T-cell (primary cell): ENCODE measurements around the gene TTYH2. TPM values are rescaled to one million over a fixed set of nuclear protein-coding genes. Genes with fewer than 3 reads are reported as not detected.
"Not testable (repeated sequence)": the region's sequence is repeated elsewhere in the genome, so short reads cannot be mapped to it uniquely, and the experiment has no call there.

Experiments used
- ATAC-seq, 4 experiments: fragments of 200-7000 bp in 3 of 4; fragments of 150-1000 bp in 1 of 4; cut with Tn5 transposase; replicated peaks in 1 of 4; 1 replicate in 3 of 4; 2 replicates in 1 of 4; pipeline ENCODE4 v1.10.0; 2021; ENCODE audit warnings: moderate library complexity in 3 of 4, mild to moderate bottlenecking in 2 of 4, moderate number of reproducible peaks in 1 of 4
- CTCF ChIA-PET, 2 donors: fragments of 300-600 bp; sonication (Branson Sonifier 250); formaldehyde crosslinking; loops; one replicate each; lab custom pipeline; 2022; ENCODE audit warnings: antibody characterized with exemption in 2 of 2; lab: Charles Lee
- POLR2A ChIA-PET, 2 donors: fragments of 300-600 bp; sonication (Branson Sonifier 250); formaldehyde crosslinking; loops; one replicate each; lab custom pipeline; 2022; ENCODE audit warnings: antibody characterized with exemption in 2 of 2; lab: Charles Lee
- DNase-seq, 35 experiments: peaks; one replicate each; pipeline versions ENCODE4 v3.0.0 to v3.0.0-alpha.2; 2013 to 2023
- H3K27ac ChIP-seq: one replicate; pipeline ENCODE4 v1.5.1; 2013; ENCODE audit warnings: low read length
- H3K27me3 ChIP-seq, 2 experiments: replicated peaks in 1 of 2; 1 replicate in 1 of 2; 2 replicates in 1 of 2; pipeline versions ENCODE4 v1.6.1 to v1.7.0; 2013; ENCODE audit warnings: low read length in 1 of 2, mixed read lengths in 1 of 2; ENCODE audit not compliant: control insufficient read depth in 2 of 2, insufficient read depth in 2 of 2; ENCODE audit errors: extremely low read depth in 1 of 2
- H3K36me3 ChIP-seq, 2 donors: 1 replicate in 1 of 2; 2 replicates in 1 of 2; pipeline versions ENCODE4 v1.6.1 to v1.7.0; 2013; ENCODE audit warnings: low read length in 1 of 2; ENCODE audit not compliant: control insufficient read depth in 2 of 2, insufficient read depth in 1 of 2; ENCODE audit errors: extremely low read depth in 1 of 2
- H3K4me1 ChIP-seq, 2 experiments: 1 replicate in 1 of 2; 2 replicates in 1 of 2; pipeline versions ENCODE4 v1.6.1 to v1.7.0; 2013; ENCODE audit warnings: low read length in 2 of 2, mixed read lengths in 1 of 2; ENCODE audit not compliant: insufficient read depth in 2 of 2, control insufficient read depth in 1 of 2; ENCODE audit errors: extremely low read depth in 1 of 2
- H3K4me3 ChIP-seq, 2 donors: 1 replicate in 1 of 2; 2 replicates in 1 of 2; pipeline versions ENCODE4 v1.5.1 to v1.7.0; 2013; ENCODE audit warnings: mild to moderate bottlenecking in 2 of 2, low read length in 1 of 2, moderate library complexity in 1 of 2; ENCODE audit not compliant: control insufficient read depth in 1 of 2; ENCODE audit errors: extremely low read depth in 1 of 2
- H3K9me3 ChIP-seq: 2 replicates; pipeline ENCODE4 v1.7.0; 2013
- H3K27ac Mint-ChIP-seq, 2 donors: one replicate each; pipeline ENCODE4 v1.8.0; 2020 to 2021; ENCODE audit warnings: mild to moderate bottlenecking in 2 of 2, mixed read lengths in 2 of 2
- H3K27me3 Mint-ChIP-seq, 2 donors: one replicate each; pipeline ENCODE4 v1.8.0; 2021 to 2022; ENCODE audit warnings: mixed read lengths in 2 of 2
- H3K36me3 Mint-ChIP-seq: one replicate; pipeline ENCODE4 v1.8.0; 2021; ENCODE audit warnings: mixed read lengths
- H3K4me1 Mint-ChIP-seq, 3 donors: one replicate each; pipeline ENCODE4 v1.8.0; 2020 to 2022; ENCODE audit warnings: mixed read lengths in 3 of 3, mild to moderate bottlenecking in 1 of 3
- H3K4me3 Mint-ChIP-seq, 3 donors: one replicate each; pipeline ENCODE4 v1.8.0; 2020 to 2022; ENCODE audit warnings: mild to moderate bottlenecking in 3 of 3, mixed read lengths in 3 of 3, moderate library complexity in 3 of 3
- H3K9me3 Mint-ChIP-seq, 3 donors: one replicate each; pipeline ENCODE4 v1.8.0; 2020 to 2022; ENCODE audit warnings: mixed read lengths in 3 of 3
- WGBS: methylation state at CpG from one replicate; pipeline ENCODE4 v1.1.5; 2013; ENCODE audit warnings: missing lambda C conversion rate; ENCODE audit not compliant: insufficient coverage; 5-methylcytosine and 5-hydroxymethylcytosine counted together
- total RNA-seq, 35 experiments: library from RNA in 6 of 35; stranded (reverse) in 6 of 35; fragments of 120-200 nt in 1 of 35; gene quantifications; one replicate each; pipeline versions ENCODE4 v1.2.1 to v1.2.4 and lab custom pipeline; 2013 to 2026

TTYH2 gene
- total RNA-seq, 5 donors from 2014 or later (not counting 1 experiment from before 2014, with no cell fraction given), result 10.0 to 21.7 (median 16.0) TPM

- H3K27ac Mint-ChIP-seq, result peak overlapping the region; percentile 95 to 98
- Histone ChIP-seq H3K4me3 (no peak overlapping the region), H3K9me3 (no peaks in the 10 kb centered on the region), H3K27ac (peak overlapping the region; percentile 96), H3K36me3 (no peaks in the 10 kb centered on the region), H3K4me1 (peaks cover 4 to 71% of the 10 kb centered on the region in 2 experiments), H3K27me3 (no peaks in the 10 kb centered on the region)
- no peaks in the 10 kb centered on the region for H3K36me3 Mint-ChIP-seq
- DNase-seq (peak in 34 of 35 experiments; percentile 23 to 82 (median 58)), ATAC-seq (peak; percentile 77 to 86 (median 82))
- CTCF ChIA-PET, result no interaction called here
- no peaks in the 10 kb centered on the region for H3K9me3 Mint-ChIP-seq
- H3K4me3 Mint-ChIP-seq, result peak overlapping the region in 2 of 3 donors; percentile 5 to 36
- no peaks in the 10 kb centered on the region for H3K27me3 Mint-ChIP-seq
- H3K4me1 Mint-ChIP-seq, result peaks cover 47 to 66% (median 48%) of the 10 kb centered on the region in 3 donors
- POLR2A ChIA-PET, result no interaction called here
- WGBS, result 17% methylated on average over 5 of the region's 9 CpGs
These were observed 66.7 kb downstream of the TTYH2 start for GRCh38 chr17:74280093-74280513.

- WGBS, result 98% methylated on average over 15 of the region's 20 CpGs
- ATAC-seq, result no peak
- Mint-ChIP-seq H3K9me3 (no peaks in the 10 kb centered on the region), H3K36me3 (no peaks in the 10 kb centered on the region), H3K27me3 (no peaks in the 10 kb centered on the region), H3K27ac (peak overlapping the region; percentile 95 to 99), H3K4me1 (peaks cover 44 to 60% (median 49%) of the 10 kb centered on the region in 3 donors), H3K4me3 (no peak overlapping the region)
- DNase-seq, result no peak
- Histone ChIP-seq H3K27me3 (no peaks in the 10 kb centered on the region), H3K4me1 (peaks cover 4 to 63% of the 10 kb centered on the region in 2 experiments), H3K27ac (peak overlapping the region; percentile 91), H3K36me3 (no peaks in the 10 kb centered on the region), H3K9me3 (no peaks in the 10 kb centered on the region), H3K4me3 (no peak overlapping the region)
- POLR2A ChIA-PET, result interaction anchor here in 1 of 2 donors (0.6 kb wide), 1 partner anchor 51 kb away, joined by 3 read pairs; no protein-coding TSS in a partner anchor
- CTCF ChIA-PET, result no interaction called here
These were observed 68.4 kb downstream of the TTYH2 start for GRCh38 chr17:74281799-74282198.

- DNase-seq, H3K27me3 ChIP-seq, H3K27me3 Mint-ChIP-seq, H3K4me3 ChIP-seq, CTCF ChIA-PET, H3K9me3 Mint-ChIP-seq, H3K36me3 Mint-ChIP-seq, H3K36me3 ChIP-seq, ATAC-seq, H3K9me3 ChIP-seq: not testable (repeated sequence)
- H3K27ac Mint-ChIP-seq, result peak overlapping the region; percentile 95 to 99
- WGBS, result no CpG with 5 or more reads among the region's 4 CpGs
- Histone ChIP-seq H3K27ac (peak overlapping the region; percentile 91), H3K4me1 (peaks cover 4 to 63% of the 10 kb centered on the region in 2 experiments)
- POLR2A ChIA-PET, result interaction anchor here in 1 of 2 donors (0.6 kb wide), 1 partner anchor 51 kb away, joined by 3 read pairs; no protein-coding TSS in a partner anchor
- peaks cover 44 to 63% (median 50%) of the 10 kb centered on the region in 3 donors for H3K4me1 Mint-ChIP-seq
- peak overlapping the region in 1 of 3 donors; percentile 57 for H3K4me3 Mint-ChIP-seq
These were observed 68.9 kb downstream of the TTYH2 start for GRCh38 chr17:74282274-74282586.

GRCh38 chr17:74282587-74283370 lies 69.4 kb downstream of the TTYH2 start:
- Mint-ChIP-seq H3K9me3 (no peaks in the 10 kb centered on the region), H3K36me3 (no peaks in the 10 kb centered on the region), H3K27me3 (no peaks in the 10 kb centered on the region), H3K4me1 (peaks cover 44 to 66% (median 50%) of the 10 kb centered on the region in 3 donors), H3K4me3 (peak overlapping the region; percentile 48 to 64 (median 57)), H3K27ac (peak overlapping the region; percentile 95 to 99)
- H3K27ac ChIP-seq, result peak overlapping the region; percentile 91
- ATAC-seq (peak; percentile 68 to 83 (median 80)), DNase-seq (peak in 33 of 35 experiments; percentile 23 to 75 (median 41))
- 17% methylated on average over 3 of the region's 9 CpGs for WGBS
- no peak overlapping the region for H3K4me3 ChIP-seq
- no peaks in the 10 kb centered on the region for H3K9me3 ChIP-seq
- CTCF ChIA-PET, result interaction anchor here (0.6 to 0.7 kb wide), 2 partner anchors 99 to 1678 kb away, joined by 3 read pairs; no protein-coding TSS in a partner anchor
- H3K27me3 ChIP-seq, result no peaks in the 10 kb centered on the region
- H3K36me3 ChIP-seq, result no peaks in the 10 kb centered on the region
- H3K4me1 ChIP-seq, result peaks cover 4 to 63% of the 10 kb centered on the region in 2 experiments
- POLR2A ChIA-PET, result no interaction called here

- H3K36me3 ChIP-seq, result no peaks in the 10 kb centered on the region
- Mint-ChIP-seq H3K4me1 (peaks cover 41 to 67% (median 51%) of the 10 kb centered on the region in 3 donors), H3K4me3 (peak overlapping the region in 2 of 3 donors; percentile 57 to 64), H3K36me3 (no peaks in the 10 kb centered on the region), H3K27me3 (no peaks in the 10 kb centered on the region), H3K27ac (peak overlapping the region; percentile 95 to 99), H3K9me3 (no peaks in the 10 kb centered on the region)
- ATAC-seq, result no peak
- H3K4me1 ChIP-seq, result peaks cover 4 to 63% of the 10 kb centered on the region in 2 experiments
- no peak for DNase-seq
- WGBS, result no CpG with 5 or more reads among the region's 4 CpGs
- H3K4me3 ChIP-seq, result no peak overlapping the region
- POLR2A ChIA-PET, result interaction anchor here in 1 of 2 donors (0.5 kb wide), 1 partner anchor 77 kb away, joined by 7 read pairs; no protein-coding TSS in a partner anchor
- no peaks in the 10 kb centered on the region for H3K9me3 ChIP-seq
- peak overlapping the region; percentile 91 for H3K27ac ChIP-seq
- no peaks in the 10 kb centered on the region for H3K27me3 ChIP-seq
- CTCF ChIA-PET, result interaction anchor here (0.6 to 0.7 kb wide), 2 partner anchors 98 to 1678 kb away, joined by 3 read pairs; no protein-coding TSS in a partner anchor
These were observed 70.0 kb downstream of the TTYH2 start for GRCh38 chr17:74283371-74283673.

GRCh38 chr17:74287031-74287602 lies 73.7 kb downstream of the TTYH2 start:
- ATAC-seq (no peak), DNase-seq (no peak)
- no peaks in the 10 kb centered on the region for H3K27me3 ChIP-seq
- H3K9me3 ChIP-seq, result no peaks in the 10 kb centered on the region
- H3K4me1 ChIP-seq, result peaks cover 4 to 37% of the 10 kb centered on the region in 2 experiments
- ChIA-PET POLR2A (no interaction called here), CTCF (interaction anchor here in 1 of 2 donors (0.7 kb wide), 1 partner anchor 8 kb away, joined by 3 read pairs; no protein-coding TSS in a partner anchor)
- no peaks in the 10 kb centered on the region for H3K9me3 Mint-ChIP-seq
- no peaks in the 10 kb centered on the region for H3K27me3 Mint-ChIP-seq
- H3K4me3 Mint-ChIP-seq, result no peak overlapping the region
- H3K27ac ChIP-seq, result no peak overlapping the region
- WGBS, result 89% methylated on average over 9 of the region's 14 CpGs
- peaks cover 27 to 49% (median 39%) of the 10 kb centered on the region in 3 donors for H3K4me1 Mint-ChIP-seq
- no peak overlapping the region for H3K4me3 ChIP-seq
- H3K36me3 Mint-ChIP-seq, result no peaks in the 10 kb centered on the region
- H3K27ac Mint-ChIP-seq, result peak overlapping the region; percentile 49 to 76
- H3K36me3 ChIP-seq, result no peaks in the 10 kb centered on the region
